HG03521 (cell line): Measurements from ENCODE around the gene OXNAD1.

ENCODE experiments used
- ATAC-seq: cut with Tn5 transposase; IDR thresholded peaks from one replicate; pipeline ENCODE4 v1.9.1; 2021; ENCODE audit warnings: mild to moderate bottlenecking, moderate library complexity; ENCODE audit not compliant: unreplicated experiment

Gene OXNAD1

DNA sequence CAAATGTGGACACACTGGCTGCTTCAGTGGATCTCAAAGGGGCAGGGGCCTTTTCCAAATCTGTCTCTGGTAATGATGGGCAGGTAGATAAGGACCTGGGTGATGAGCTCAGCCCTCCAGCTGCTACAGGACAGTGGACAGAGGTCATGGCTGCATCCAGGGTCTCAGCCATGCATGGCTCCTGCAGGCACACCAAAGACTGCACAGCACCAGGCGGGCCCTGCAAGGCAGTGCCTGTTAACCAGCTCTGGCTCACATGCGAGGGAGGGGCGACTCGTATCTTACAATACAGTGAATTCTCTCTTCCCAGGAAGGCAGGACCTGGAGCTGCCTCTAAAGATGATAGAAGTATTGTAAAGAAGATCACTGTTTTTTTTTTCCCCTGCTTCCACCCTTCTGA lies 58.7 kb downstream of the OXNAD1 start:
- no peak for ATAC-seq

DNA sequence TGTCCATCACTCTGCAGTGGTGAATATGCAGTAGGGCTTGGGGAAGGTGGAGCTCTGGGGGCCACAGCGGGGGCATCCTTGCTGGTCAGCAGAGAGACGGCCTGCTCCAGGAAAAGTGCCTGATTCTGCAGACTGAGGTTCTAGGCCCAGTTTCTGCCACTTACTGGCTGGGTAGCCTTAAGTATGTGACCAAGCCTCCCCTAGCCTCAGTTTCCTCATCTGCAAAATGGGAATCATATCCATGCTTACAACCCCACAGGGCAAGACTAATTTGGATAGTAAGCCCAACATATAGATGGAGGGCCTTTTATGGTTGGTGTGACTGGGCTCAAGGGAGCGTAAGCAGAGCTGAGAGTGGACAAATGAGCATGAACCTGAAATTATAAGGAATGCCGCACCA lies 60.8 kb downstream of the OXNAD1 start:
- no peak for ATAC-seq

DNA sequence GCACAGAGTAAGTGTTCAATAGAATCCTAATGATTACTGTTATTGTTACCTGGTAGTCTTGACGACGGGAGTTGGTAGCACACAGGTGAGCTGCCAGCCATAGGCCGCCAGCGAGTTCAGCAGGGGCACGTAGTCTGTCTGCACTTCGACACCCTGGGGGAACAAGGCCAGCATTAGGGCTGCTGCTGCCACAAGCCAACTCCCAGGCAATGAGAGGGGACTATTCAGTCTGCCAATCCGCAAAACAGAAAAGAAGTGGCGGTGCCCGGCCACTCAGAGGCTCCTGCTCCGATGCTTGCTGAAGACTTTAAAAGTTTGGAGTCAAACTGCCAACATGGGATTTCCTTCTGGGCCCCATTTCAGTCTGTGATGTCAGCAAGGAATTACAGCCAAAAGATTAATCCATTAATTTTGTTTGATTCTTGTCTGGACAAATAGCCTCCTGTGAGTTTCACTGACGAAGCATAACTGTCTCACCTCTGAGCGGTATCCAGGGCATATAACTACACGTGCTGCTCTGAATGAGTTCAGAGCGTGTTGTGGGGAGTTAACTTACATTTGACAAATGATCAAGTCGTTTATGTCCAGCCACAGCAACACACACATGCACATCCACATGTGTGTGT lies 61.8 kb downstream of the OXNAD1 start:
- ATAC-seq: no peak

DNA sequence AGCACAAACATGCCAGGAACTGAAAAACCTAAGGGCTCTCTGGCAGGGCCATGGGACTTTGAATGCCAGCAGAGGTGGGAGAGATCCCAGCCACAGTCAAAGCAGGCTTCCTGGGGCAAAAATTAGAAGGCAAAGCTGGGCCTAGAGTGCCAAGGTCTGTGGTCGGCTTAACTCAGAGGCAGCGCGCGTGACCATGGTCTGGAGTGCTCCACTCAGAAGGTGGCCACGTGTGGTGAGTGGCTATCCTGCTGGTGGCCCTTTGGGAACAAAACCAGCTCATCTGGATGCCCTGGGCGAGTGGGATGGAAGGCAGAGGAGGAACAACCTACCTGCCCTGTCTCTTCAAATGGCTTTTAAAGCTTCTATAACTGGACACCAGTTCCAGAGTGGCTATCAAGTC lies 63.1 kb downstream of the OXNAD1 start:
- no peak for ATAC-seq

DNA sequence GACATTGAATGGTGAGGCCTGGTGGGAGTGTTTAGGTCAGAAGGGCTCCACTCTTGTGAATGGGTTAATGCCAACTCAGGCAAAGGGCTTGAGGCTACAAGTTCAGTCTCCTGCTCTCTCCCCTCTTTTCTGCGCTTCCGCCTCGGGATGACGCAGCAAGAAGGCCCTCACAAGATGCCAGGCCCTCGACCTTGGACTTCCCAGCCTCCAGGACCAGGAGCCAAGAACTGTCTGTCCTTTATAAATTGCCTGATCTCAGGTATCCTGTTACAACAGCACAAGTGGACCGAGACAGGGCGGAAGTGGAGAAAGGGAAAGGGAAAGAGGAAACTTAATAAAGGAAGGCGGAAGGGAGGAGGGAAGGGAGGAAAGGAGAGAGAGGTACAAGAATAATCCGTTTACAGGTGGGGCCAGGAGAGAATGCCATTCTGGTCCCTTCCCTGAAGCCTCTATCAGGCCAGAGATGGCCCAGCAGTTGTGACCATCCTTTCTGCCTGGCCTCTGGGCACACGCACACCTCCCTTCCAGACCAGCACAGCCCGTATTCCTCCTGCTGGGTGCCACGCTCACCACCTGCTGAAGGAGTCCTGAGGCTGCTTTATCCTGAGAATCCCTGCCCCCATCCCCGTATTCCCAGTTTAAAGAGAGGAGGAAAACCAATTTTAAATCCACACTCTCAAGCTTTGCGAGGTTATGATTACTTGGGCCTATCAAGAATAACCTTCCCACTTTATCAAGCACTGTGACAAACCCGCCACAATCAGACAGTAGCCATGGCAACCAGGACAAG lies 64.2 kb downstream of the OXNAD1 start:
- ATAC-seq: no peak

DNA sequence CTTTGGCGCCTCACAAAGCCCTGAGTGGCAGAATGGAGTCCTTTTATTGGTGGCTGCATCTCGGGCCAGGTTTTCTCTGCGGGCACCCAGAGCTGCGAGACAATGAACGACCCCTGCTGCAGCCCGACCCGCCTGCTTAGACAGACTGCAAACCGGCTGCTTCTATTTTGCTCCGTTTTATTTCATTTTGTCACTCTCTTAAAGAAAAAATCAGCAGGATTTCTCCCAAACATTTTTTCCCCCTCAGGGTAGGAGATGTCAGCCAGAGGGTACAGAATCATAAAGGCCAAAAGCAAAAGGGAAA lies 64.8 kb downstream of the OXNAD1 start:
- no peak for ATAC-seq

DNA sequence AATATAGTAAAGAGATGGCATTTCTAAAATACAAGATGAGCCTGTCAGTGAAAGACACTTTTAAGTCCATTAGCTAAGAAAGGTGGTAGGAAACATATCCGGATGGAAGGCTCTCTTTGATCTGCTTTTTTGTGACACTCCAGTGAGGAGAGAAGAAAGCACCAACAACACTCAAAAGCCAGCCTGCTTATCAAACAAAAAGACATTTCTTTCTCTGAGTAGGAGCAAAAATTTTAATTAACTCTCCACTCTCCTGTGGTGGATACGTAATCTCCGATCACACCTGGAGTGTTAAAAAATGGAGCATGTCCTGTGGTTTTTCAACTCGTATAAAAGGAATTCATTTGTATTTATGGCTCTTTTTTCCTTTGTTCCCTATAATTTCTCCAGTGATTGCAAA lies 65.3 kb downstream of the OXNAD1 start:
- no peak for ATAC-seq

DNA sequence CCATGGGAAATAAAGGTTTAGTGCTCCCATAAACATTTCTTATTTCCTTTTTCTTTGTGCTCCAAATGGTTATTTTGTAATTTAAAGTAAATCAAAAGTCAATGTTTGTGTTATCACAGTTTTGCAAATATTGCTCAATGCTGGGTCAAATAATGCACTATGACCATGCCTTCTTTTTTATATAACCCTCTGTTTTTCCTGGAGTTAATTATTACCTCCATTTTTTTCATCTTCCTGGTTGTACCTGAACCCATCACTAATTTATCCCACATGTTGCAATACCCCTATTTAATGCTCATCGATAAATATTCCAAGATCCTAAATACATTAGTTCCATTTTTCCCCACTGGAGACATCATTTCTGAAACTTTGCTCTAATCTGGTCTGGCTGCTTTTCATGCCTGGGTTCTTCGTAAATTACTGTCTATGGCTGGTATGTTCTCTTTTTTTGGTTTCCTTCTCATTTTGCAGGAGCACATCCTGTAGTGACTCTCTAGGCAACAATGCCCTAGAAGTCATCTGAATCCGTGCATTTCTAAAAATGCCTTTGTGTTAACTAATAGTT lies 66.4 kb downstream of the OXNAD1 start:
- ATAC-seq: no peak

DNA sequence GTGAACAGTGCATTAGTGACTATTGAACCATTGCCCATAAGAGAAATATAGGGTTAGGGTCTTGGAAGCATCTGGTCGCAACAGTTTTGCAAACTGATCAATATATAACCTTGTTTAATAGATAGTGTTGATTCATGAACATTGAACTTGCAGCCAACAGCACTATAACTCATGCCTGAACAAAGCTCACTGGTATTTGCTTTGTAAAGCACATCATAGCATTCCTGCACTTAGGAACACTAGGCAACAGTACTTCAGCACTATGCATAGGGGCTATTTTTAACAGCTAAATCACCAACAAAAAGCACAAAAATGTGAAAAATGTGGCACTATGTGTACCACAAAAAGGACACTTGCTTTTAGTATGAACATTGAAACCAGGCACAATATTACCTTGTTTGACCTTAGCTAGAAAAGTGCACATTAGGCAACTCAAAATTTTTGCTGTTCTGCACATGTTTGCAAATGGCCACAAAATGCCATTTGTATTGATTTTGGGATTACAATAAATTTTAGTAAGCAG lies 68.0 kb downstream of the OXNAD1 start:
- no peak for ATAC-seq

DNA sequence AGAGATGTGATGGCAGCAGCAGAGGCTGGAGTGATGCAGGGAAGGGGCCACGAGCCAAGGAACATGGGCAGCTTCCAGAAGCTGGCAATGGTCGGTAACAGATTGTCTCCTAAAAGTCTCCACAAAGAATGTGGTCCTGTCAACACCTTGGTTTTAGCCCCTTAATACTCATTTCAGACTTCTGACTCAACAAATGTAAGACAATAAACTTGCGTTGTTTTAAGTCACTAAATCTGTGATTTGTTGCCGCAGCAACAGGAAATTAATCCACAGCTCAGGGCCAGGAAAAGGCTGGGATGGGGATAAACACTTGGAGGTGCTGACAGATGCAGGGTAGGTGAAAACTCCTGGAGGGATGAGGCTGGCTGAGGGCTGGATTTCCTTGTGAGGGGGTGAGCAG lies 69.9 kb downstream of the OXNAD1 start:
- ATAC-seq: no peak

DNA sequence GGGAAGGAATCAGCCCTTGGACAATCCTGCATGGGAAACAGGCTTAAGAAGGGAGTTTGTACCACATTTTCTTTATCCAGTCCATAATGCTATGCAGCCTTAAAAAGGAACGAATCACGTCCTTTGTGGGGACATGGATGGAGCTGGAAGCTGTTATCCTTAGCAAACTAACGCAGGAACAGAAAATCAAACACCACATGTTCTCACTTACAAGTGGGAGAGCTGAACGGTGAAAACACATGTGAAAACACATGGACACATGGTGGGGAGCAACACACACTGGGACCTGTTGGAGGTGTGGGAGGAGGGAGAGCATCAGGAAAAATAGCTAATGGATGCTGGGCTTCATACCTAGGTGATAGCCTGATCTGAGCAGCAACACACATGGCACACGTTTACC lies 70.3 kb downstream of the OXNAD1 start:
- ATAC-seq: no peak

DNA sequence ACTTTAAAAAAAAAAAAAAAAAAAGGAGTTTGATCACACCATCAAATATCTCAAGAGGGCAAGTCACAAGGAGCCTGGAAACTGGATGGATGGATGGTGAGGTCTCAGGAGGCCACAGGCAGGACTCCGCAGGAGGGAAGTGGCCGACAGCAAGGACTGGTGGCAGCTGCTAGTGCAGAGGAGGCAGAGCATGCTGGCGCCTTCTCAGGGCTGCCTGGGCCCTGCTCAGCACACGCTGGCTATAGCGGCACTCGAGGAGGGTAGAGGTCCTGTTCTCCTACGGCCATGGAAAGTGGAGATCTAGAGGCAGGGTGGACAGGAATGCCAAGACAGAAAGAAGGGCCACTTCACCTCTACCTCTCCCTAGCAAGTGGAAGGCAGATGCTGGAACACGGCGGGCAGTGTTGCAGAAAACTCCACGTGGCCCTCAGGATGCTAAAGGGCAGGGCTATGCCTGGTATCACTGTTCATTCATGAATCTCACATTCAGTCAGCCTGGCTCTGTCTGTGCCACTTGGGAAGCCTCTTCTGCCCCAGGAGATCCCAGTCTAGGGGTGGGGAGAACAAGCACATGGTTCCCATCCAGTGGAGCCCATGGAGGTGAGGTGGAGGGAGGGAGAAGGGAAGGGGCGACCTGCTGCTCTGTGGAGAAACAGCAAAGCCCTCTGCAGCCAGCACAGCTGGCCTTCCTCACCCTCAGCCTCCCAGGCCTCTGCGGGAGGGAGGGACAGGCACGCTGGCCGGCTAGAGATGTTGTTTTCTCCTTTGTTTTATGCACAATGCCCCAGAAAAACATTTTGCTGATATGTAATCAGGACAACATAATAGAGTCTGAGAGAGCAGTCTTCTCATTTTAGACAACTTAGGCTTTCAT lies 71.0 kb downstream of the OXNAD1 start:
- ATAC-seq: no peak

DNA sequence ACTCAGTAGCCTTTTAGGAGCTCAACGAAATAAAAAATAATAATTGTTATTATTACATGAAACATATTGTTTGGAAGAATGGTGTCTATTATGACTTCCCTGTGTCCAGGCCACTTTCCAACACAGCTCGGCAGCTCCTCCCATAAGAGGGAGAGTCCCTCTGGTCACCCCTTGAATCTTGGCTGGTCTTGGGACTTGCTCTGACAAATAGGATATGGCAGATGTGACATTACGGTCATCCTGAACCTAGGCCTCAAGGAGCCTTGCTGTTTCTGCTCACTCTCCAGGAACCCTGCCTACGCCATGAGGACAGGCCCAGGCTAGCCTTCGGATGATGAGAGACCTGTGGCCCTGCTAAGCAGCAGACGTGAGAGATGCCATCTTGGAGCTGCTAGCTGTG lies 71.8 kb downstream of the OXNAD1 start:
- ATAC-seq: no peak

DNA sequence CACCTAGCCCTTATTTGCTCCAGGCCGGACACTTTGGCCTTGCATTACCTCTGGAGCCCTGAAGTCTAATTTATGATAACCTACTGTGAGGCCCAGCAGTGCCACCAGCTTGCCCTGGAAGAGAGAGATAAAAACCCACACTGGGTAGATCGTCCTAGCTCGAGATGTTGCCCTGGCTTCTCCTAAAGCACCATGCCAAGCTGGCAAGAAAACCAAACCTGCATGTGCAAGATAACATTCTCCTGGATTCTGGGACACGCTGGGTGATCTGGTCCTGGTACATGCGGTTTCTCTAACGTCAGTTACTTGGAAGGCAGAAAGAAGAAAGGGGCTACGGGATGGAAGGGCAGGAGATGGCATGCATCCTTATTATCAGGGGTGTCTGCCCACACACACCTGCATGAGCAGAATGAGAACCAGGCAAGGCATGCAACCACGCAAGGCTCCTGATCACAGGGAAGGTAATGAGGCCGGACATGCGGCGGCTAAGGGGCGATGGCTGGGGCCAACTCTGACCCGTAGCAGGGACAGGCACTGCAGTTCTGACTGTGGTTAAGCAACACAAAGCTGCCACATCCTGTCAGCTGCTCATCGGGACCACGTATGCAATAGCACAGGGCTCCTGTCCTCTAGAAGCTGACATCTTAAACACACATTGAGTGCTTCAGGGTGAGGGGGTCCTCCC lies 73.0 kb downstream of the OXNAD1 start:
- peak; percentile 80 for ATAC-seq

DNA sequence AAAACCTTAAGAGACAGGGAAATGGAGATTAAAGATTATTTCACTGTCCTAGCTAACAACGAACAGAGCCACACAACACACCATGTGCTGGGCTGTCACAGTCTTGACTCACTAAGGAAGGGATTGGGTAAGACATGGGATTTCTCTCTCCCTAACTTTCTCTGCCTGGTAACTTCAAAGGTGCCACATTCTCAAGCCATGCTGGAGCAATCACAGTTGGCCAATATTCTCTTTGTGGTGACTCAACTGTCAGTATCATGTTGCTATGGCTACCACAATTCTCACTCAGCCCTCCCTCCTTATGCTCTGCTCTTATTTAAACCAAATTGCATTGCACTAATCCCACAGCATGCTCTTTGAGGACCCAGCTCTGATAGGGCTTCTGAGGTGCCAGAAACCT lies 74.0 kb downstream of the OXNAD1 start:
- no peak for ATAC-seq

DNA sequence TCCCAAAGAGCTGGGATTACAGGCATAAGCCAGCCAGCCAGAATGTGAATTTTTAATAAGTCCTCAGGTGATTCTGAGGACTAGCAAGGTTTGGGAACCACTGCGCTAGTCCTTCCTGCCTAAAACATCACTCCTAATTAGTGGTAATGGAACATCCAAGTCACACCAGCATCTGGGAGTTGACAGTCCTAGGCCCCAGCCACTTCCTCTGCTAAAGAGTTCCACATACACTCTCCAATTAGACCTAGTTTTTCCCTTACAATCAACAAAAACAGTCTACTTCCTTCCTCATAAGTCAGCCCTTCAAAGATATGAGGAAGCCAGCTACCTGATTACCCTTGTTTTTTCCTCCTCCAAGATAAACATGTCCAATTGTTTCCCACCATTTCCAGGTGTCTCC lies 78.1 kb downstream of the OXNAD1 start:
- ATAC-seq: no peak

DNA sequence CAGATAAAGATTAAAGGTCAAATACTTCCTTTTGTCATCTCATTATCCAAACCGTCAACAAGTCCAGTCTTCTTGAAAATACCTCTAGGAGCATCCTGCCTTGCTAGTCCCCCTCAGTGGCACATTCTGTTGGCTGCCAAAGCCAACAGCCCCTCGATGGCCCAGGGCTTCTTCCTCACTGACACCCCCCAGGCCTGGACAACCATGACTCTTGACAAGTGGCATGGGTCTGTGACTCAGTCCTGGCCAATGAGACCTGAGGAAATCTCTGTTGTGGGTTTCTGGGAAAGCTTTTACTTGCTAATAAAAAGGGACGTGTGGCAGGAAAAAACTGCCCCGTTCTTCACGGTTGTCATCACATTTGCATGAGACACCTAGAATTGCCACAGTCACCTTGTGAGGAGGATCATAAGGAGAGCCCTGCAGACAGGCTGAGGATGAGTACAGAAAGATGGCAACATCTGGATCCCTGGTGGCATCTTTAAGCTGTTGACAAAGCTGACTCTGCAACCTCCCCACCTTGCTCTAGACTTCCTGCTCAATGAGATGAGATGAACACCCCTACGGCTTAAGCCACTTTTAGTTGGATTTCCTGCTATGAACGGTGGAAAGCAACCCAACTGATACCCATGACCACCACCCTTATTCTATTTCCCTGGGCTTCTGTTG lies 81.5 kb downstream of the OXNAD1 start:
- no peak for ATAC-seq

DNA sequence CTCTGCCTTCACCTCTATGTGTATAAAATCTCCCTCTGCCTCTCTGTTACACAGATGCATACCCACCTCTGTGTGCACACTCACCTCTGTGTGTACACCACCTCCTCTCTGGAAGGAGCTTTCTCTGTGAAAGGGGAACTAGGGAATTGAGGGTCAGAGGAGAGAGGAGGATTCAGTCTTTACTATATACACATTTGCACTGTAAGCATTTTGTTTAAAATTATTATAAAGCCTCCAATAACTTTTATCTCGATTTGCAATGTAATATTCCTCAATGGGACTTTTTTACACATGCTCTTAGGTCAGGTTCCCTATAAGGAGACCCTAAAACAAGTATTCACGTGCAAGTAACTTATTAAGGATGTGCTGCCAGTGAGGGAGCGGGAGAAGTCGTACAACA lies 82.5 kb downstream of the OXNAD1 start:
- no peak for ATAC-seq

DNA sequence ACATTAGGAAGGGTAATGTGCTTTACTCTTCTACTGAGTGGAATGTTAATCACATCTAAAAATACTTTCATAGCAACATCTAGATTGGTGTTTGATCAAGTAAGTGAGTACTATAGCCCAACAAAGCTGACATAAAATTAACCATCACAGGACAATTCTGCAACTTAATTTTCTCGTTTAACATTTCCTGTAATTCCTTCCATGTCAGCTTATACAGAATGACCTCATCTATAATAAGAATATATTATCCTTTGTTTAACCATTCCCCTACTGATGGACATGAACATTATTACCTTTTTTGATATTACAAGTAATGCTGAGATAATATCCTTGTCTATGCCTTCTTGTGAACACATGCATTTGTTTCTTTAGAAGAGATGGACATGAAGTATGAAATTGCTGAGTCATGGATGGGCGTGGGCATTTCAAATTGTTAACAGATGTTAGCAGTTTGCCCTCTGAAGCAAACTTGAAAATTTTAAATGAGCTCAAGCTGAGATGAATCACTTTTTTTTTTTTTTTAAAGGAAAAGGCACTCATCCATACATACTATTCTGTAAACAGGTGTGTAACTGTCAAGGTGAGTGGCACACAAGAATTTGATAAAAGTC lies 85.1 kb downstream of the OXNAD1 start:
- no peak for ATAC-seq
